ENCODE data around the gene GNA12.

The GNA12 gene

GRCh38 chr7:2814946-2815874, 28.9 kb downstream of the GNA12 start:
- no peak for DNase-seq

GRCh38 chr7:2814186-2814945, 29.7 kb downstream of the GNA12 start:
- DNase-seq, result no peak

- DNase-seq, result no peak
These were observed 30.5 kb downstream of the GNA12 start for GRCh38 chr7:2813350-2814185.

- no peak for DNase-seq
These were observed 31.3 kb downstream of the GNA12 start for GRCh38 chr7:2812831-2813230.

GRCh38 chr7:2812114-2812487, 32.0 kb downstream of the GNA12 start:
- no peak for DNase-seq

GRCh38 chr7:2811476-2812113, 32.5 kb downstream of the GNA12 start:
- DNase-seq, result no peak

- no peak for DNase-seq
These were observed 33.3 kb downstream of the GNA12 start for GRCh38 chr7:2810682-2811415.

- no peak for DNase-seq
These were observed 34.0 kb downstream of the GNA12 start for GRCh38 chr7:2809903-2810625.

- no peak for DNase-seq
These were observed 35.0 kb downstream of the GNA12 start for GRCh38 chr7:2808891-2809665.

GRCh38 chr7:2807845-2808772, 36.0 kb downstream of the GNA12 start:
- DNase-seq, result no peak

GRCh38 chr7:2807460-2807844, 36.7 kb downstream of the GNA12 start:
- DNase-seq, result no peak

- DNase-seq, result no peak
These were observed 37.5 kb downstream of the GNA12 start for GRCh38 chr7:2806571-2806970.

- DNase-seq, result no peak
These were observed 38.7 kb downstream of the GNA12 start for GRCh38 chr7:2805213-2805944.

- no peak for DNase-seq
These were observed 39.8 kb downstream of the GNA12 start for GRCh38 chr7:2804227-2804763.

- no peak for DNase-seq
These were observed 40.4 kb downstream of the GNA12 start for GRCh38 chr7:2803755-2804154.

GRCh38 chr7:2803342-2803692, 40.8 kb downstream of the GNA12 start:
- no peak for DNase-seq

GRCh38 chr7:2802504-2803341, 41.4 kb downstream of the GNA12 start:
- DNase-seq, result no peak

Data from activated CD4-positive, CD25-positive, alpha-beta regulatory T cell (primary cell).